NK-92 (cell line): ENCODE results near the gene VGLL4.

Experiments
- DNase-seq: peaks from one replicate; lab custom pipeline; 2025; ENCODE audit not compliant: unreplicated experiment; lab: John Stamatoyannopoulos, UW

Gene VGLL4

GRCh38 chr3:11509173-11510000, 134.3 kb downstream of the VGLL4 start:
- no peak for DNase-seq

- DNase-seq = no peak
Measured at GRCh38 chr3:11508346-11509172, 135.2 kb downstream of the VGLL4 start.

- no peak for DNase-seq
Measured at GRCh38 chr3:11507719-11508118, 136.0 kb downstream of the VGLL4 start.
